ENCODE measurements around the gene FAM83D.

DNA sequence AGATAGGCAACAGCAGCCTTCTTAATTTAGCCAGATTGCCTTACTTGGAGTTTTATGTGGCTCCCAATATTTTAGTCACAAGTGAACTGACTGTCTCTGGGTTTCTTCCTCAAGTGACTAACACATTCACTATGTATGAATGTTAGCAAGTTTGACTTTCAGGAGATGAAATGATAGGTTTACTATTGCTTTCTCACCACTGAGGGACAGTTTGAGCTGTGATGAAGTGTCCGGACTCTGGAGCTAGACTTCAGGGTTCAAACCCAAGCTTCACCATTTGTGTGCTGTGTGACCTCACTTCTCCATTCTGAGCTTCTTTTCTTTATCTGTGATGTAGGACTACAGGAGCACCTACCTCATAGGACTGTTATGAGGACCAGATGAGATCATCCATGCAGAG, 44.1 kb downstream of the FAM83D start:
- TF ChIP-seq POLR2AphosphoS5 (IDR thresholded peaks at IDR 0.05; ENCODE audit: borderline replicate concordance, low read depth, low read length), result no peak
- TF ChIP-seq EZH2 (IDR thresholded peaks at IDR 0.05), result no peak
- no peak for TF ChIP-seq FOXP2 (optimal IDR thresholded peaks at IDR 0.05; ENCODE audit: control extremely low read depth, extremely low read length, insufficient read depth)

Measured in SK-N-MC (cell line).